Uterus (tissue), 2 donors: ENCODE data around the gene P3H2.

Source experiments
- CTCF ChIP-seq, 4 experiments: fragments of 200-600 bp in 2 of 4; fragments of 450-650 bp in 2 of 4; sonication (generic) in 2 of 4; IDR thresholded peaks; one replicate each; pipeline ENCODE4 v1.5.1; 2016 to 2019; ENCODE audit warnings: antibody characterized with exemption in 4 of 4, mild to moderate bottlenecking in 2 of 4, moderate library complexity in 1 of 4
- POLR2A ChIP-seq, 2 donors: fragments of 450-650 bp; IDR thresholded peaks; one replicate each; pipeline ENCODE4 v1.6.1; 2016; ENCODE audit warnings: antibody characterized with exemption in 2 of 2, mild to moderate bottlenecking in 1 of 2, moderate library complexity in 1 of 2

- TF ChIP-seq CTCF (IDR thresholded peaks at IDR 0.05) (peak; percentile 83 to 92 (median 84)), POLR2A (IDR thresholded peaks at IDR 0.05) (no peak)
Measured at GRCh38 chr3:189967254-189967865, 153.3 kb downstream of the P3H2 start.
